SK-N-MC (cell line): ENCODE data around the gene MVK.
A peak's percentile ranks its signal among the peaks of the same experiment; 100 is the strongest.

ENCODE experiments used
- DNase-seq: peaks from one replicate; pipeline ENCODE4 v3.0.0-alpha.2; 2011; ENCODE audit warnings: low read depth, low spot score
- H3K27ac ChIP-seq: fragments of 200-600 bp; sonication (generic); 2 replicates; pipeline ENCODE4 v1.5.1; 2016; ENCODE audit warnings: mixed run types
- H3K36me3 ChIP-seq: fragments of 200-600 bp; sonication (generic); 2 replicates; pipeline ENCODE4 v1.6.1; 2017; ENCODE audit warnings: antibody characterized with exemption, low read length, mixed read lengths; ENCODE audit not compliant: insufficient read depth
- H3K4me3 ChIP-seq: fragments of 200-600 bp; sonication (generic); 2 replicates; pipeline ENCODE4 v1.5.1; 2016
- H3K9ac ChIP-seq: fragments of 200-600 bp; sonication (generic); 2 replicates; pipeline ENCODE4 v1.8.0; 2017; ENCODE audit warnings: mixed run types, mixed read lengths; ENCODE audit not compliant: insufficient read length
- H3K9me3 ChIP-seq: fragments of 200-600 bp; sonication (generic); 2 replicates; pipeline ENCODE4 v1.6.1; 2017; ENCODE audit warnings: low read depth, mild to moderate bottlenecking, antibody characterized with exemption, low read length, moderate library complexity, mixed read lengths
- EZH2 ChIP-seq: fragments of 200-600 bp; sonication (generic); IDR thresholded peaks from one replicate; pipeline ENCODE4 v1.6.1; 2017; ENCODE audit warnings: antibody characterized with exemption
- FOXP2 ChIP-seq: optimal IDR thresholded peaks from 2 replicates; pipeline ENCODE3; 2011; ENCODE audit warnings: mild to moderate bottlenecking, moderate library complexity; ENCODE audit not compliant: insufficient read depth; ENCODE audit errors: extremely low read length, control extremely low read depth
- POLR2AphosphoS5 ChIP-seq: IDR thresholded peaks from 2 replicates; pipeline ENCODE4 v1.6.1; 2012; ENCODE audit warnings: mild to moderate bottlenecking, low read depth, low read length, borderline replicate concordance

MVK gene

GRCh38 chr12:109573029-109573913, at the start of gene MVK, which contains the start of gene MMAB:
MVK (plus strand) TSS chr12:109573794; CDS start chr12:109574823, 1,029 bp downstream.
MMAB (minus strand) TSS chr12:109573504; CDS start chr12:109573480, 24 bp downstream.
- Histone ChIP-seq H3K4me3 (peak within 1 kb of the TSS; percentile 88), H3K36me3 (peaks cover 54% of the 10 kb centered on the region), H3K27ac (peak within 1 kb of the TSS; percentile 91), H3K9me3 (no peaks in the 10 kb centered on the region), H3K9ac (peak within 1 kb of the TSS; percentile 87)
- no peak for TF ChIP-seq FOXP2
- TF ChIP-seq EZH2, result no peak
- TF ChIP-seq POLR2AphosphoS5, result peak; percentile 84
- DNase-seq, result peak; percentile 98

DNA sequence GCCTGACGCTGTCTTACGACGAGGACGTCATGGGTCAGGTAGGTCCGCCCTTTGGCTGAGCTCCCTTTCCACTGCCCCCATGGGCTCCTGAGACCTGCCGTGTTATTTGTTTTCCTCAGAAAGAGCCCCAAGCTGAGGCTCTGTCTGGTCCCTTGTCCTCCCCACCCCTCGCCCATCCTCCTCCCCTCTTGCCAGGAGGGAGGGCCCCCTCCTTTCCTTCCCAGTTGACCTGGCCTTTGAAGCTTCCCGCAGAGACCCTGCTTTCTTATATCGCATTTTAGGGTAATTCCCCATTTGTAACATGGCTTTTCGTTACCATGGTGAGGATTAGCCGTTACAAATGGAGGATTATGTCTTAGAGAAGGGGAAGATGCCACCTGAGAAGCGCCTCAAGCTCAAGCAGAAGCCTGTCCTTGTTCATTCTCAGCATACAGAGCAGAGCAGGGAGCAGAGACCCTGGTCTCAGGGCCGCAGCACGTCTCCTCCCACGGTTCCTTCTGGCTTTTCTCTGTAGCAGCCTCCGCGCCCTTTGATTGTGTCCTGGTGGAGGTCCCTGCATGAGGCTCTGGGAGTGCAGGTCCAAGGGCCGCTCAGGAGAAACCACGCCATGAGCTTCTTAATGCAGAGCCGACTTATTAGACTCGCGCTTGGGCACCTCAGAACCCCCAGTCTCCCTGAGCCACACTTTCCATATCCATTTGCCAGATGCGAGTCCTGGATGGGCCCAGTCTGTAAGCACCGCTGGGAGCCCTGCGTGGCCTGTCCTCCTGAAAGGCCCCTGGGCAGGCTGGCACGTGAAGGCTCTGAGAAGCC, 48.9 kb upstream of the MVK start:
- TF ChIP-seq POLR2AphosphoS5, result no peak
- TF ChIP-seq EZH2, result no peak
- no peak for TF ChIP-seq FOXP2
- no peak overlapping the region for H3K27ac ChIP-seq
- H3K4me3 ChIP-seq, result no peak overlapping the region
- no peak for DNase-seq
- H3K36me3 ChIP-seq, result peaks cover 11% of the 10 kb centered on the region; the same call in 1 of the 2 replicates
- H3K9ac ChIP-seq, result no peak overlapping the region
- H3K9me3 ChIP-seq, result no peaks in the 10 kb centered on the region

DNA sequence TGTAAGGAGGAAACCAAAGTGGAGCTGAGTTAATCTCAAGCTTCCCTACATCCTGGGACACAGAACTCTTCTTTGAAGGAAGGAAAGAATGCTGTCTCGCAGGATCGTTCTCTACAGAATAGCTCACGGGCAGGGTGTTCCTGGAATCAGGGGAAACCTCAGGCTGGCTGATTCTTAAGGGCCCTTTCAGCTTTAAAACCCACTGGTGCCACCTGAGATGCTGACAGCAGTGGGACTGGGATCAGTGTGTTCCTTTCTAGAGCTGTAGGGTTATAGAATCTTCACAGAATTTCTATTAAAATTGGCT, 48.4 kb upstream of the MVK start:
- no peak for TF ChIP-seq POLR2AphosphoS5
- no peak for TF ChIP-seq FOXP2
- TF ChIP-seq EZH2, result no peak
- Histone ChIP-seq H3K36me3 (peaks cover 7% of the 10 kb centered on the region; the same call in 1 of the 2 replicates), H3K27ac (no peak overlapping the region), H3K9ac (no peak overlapping the region), H3K4me3 (no peak overlapping the region), H3K9me3 (no peaks in the 10 kb centered on the region)
- no peak for DNase-seq

- H3K27ac ChIP-seq, result no peak overlapping the region
- no peaks in the 10 kb centered on the region; the same call in 1 of the 2 replicates for H3K36me3 ChIP-seq
- H3K9me3 ChIP-seq, result no peaks in the 10 kb centered on the region
- TF ChIP-seq EZH2 (no peak), FOXP2 (no peak), POLR2AphosphoS5 (no peak)
- no peak overlapping the region for H3K4me3 ChIP-seq
- H3K9ac ChIP-seq, result no peak overlapping the region
- no peak for DNase-seq
Measured at GRCh38 chr12:109527489-109528123, 46.0 kb upstream of the MVK start.

DNA sequence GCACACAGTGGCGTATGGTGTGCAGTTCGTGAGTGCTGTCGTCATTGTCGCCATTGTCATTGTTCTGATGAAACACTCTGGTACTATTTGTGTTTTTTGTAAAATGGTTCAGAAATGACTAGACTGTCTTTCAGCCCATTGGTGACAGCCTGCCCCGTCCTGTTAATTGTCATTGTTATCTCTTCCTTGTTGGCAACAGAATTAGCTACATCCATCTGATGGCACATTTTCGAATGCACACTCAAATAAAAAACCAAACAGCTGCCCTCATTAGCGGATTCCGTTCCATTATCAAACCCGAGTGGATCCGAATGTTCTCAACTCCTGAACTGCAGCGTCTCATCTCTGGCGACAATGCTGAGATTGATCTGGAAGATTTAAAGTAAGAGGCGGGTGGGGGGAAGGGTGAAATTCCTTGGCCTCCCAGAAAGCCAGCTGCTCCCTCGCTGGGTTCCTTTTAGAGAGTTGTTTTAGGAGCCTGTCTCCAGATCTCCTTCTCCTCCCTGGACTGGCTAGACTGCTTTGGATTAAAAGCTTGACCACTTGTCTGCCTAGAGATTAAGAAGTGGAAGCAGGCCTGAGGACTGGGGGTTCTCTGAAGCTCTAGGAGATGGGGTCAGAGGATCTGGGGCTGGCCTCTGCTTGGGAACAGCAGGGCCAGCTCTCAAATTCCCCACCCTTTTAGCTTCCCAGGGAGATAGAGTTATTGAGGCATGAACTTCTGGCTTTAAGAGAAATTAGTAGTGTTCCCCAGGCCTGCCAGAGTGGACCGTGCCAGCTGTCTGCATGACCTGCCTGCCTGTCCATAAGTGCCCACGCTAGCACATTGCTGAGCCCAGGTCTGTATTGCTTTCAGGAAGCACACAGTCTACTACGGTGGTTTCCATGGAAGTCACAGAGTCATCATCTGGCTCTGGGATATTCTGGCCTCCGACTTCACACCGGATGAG, 43.6 kb upstream of the MVK start:
- Histone ChIP-seq H3K27ac (no peak overlapping the region), H3K9ac (no peak overlapping the region), H3K9me3 (no peaks in the 10 kb centered on the region), H3K4me3 (no peak overlapping the region), H3K36me3 (no peaks in the 10 kb centered on the region; the same call in 1 of the 2 replicates)
- TF ChIP-seq EZH2 (no peak), POLR2AphosphoS5 (no peak)
- no peak for DNase-seq

GRCh38 chr12:109531411-109531810, 42.2 kb upstream of the MVK start:
- H3K36me3 ChIP-seq, result no peaks in the 10 kb centered on the region; the same call in 1 of the 2 replicates
- no peak overlapping the region for H3K4me3 ChIP-seq
- H3K9ac ChIP-seq, result no peak overlapping the region
- TF ChIP-seq EZH2 (no peak), FOXP2 (no peak), POLR2AphosphoS5 (no peak)
- no peaks in the 10 kb centered on the region for H3K9me3 ChIP-seq
- H3K27ac ChIP-seq, result no peak overlapping the region
- DNase-seq, result no peak

DNA sequence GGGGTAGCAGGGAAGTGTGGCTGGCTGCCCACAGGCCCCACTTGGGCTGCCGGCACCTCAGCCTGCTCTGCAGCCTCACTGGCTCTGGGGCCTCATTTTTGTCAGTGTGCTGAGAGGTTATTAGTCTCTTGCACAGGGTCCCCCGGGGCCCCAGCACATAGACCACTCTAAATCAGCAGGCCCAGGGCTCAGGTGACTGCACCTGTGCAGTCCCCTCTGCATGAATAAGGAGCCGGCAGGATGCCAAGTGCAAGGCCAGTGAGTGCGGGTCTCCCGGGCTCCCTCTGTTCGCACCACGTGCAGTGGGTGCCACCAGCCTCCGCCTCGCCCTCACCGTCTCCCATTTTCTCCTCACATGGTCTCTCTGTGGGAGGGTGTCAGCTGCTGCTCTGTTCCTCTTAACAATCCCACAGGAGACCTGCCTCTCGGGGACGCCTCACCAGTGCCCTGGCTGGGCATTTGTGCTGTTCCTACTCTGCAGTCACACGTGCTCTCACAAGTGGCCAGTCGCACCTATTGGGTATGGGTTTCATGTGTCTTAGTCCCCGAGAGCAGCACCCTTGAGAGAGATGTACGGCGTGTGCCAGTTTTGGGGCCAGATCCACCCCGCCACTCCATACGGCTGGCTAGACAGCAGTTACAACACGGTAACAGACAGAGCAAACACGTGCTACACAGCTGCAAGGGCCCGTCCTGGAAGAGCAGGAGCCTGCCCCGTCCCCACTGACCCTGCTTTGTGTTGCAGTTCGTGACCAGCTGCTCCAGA, 40.7 kb upstream of the MVK start:
- H3K36me3 ChIP-seq, result no peaks in the 10 kb centered on the region; the same call in 1 of the 2 replicates
- DNase-seq, result no peak
- H3K4me3 ChIP-seq, result no peak overlapping the region
- no peak overlapping the region for H3K9ac ChIP-seq
- no peaks in the 10 kb centered on the region for H3K9me3 ChIP-seq
- H3K27ac ChIP-seq, result no peak overlapping the region
- TF ChIP-seq EZH2, result no peak
- TF ChIP-seq FOXP2, result no peak
- no peak for TF ChIP-seq POLR2AphosphoS5
